GM12878 (cell line): Measurements from ENCODE around the gene GPR153. TPM values are rescaled to one million over a fixed set of nuclear protein-coding genes. Genes with fewer than 3 reads are reported as not detected.

ENCODE experiments used
- ATAC-seq: fragments of 200-7000 bp; cut with Tn5 transposase; 3 replicates; pipeline ENCODE4 v1.9.1; 2020; ENCODE audit warnings: mild to moderate bottlenecking, moderate library complexity
- BruUV-seq: library from RNA; stranded (reverse); fragments of 400-500 nt; replicated peaks from 2 replicates; lab custom pipeline; 2021; lab: Mats Ljungman, UMichigan
- CTCF ChIA-PET: fragments of 300-600 bp; sonication (Branson Sonifier 250); formaldehyde crosslinking; extraction: SDS; loops from one replicate; lab custom pipeline; 2021; ENCODE audit warnings: inconsistent platforms; lab: Yijun Ruan, JAX
- POLR2A ChIA-PET: fragments of 350-600 bp; formaldehyde crosslinking; extraction: SDS; loops from one replicate; lab custom pipeline; 2021; ENCODE audit warnings: inconsistent platforms; lab: Charles Lee
- RAD21 ChIA-PET: fragments of 300-600 bp; sonication (Branson Sonifier 250); formaldehyde crosslinking; loops from one replicate; lab custom pipeline; 2023; ENCODE audit warnings: antibody characterized with exemption; ENCODE audit not compliant: unreplicated experiment; lab: Charles Lee
- SMC1A ChIA-PET: fragments of 300-600 bp; sonication (Branson Sonifier 250); formaldehyde crosslinking; loops from one replicate; lab custom pipeline; 2023; ENCODE audit not compliant: unreplicated experiment, uncharacterized antibody; lab: Charles Lee
- DNase-seq: peaks from one replicate; pipeline ENCODE4 v3.0.0-alpha.2; 2011; ENCODE audit warnings: low read depth, low spot score
- FAIRE-seq: peaks from 3 replicates; lab custom pipeline; 2011; peaks lifted over from hg19 to GRCh38; lab: Jason Lieb, UNC
- H2AFZ ChIP-seq: 2 replicates; pipeline ENCODE4 v1.6.0; 2011; ENCODE audit warnings: low read depth, low read length, control low read depth; ENCODE audit not compliant: control insufficient read depth
- H3K27ac ChIP-seq: 2 replicates; pipeline ENCODE4 v1.5.1; 2011; ENCODE audit warnings: control low read depth; ENCODE audit not compliant: control insufficient read depth, insufficient read depth
- H3K27me3 ChIP-seq, 2 experiments: replicated peaks in 1 of 2; 2 replicates each; pipeline versions ENCODE4 v1.6.0 to v1.6.1; 2011; ENCODE audit warnings: low read length in 1 of 2; ENCODE audit not compliant: control insufficient read depth in 2 of 2, insufficient read depth in 2 of 2
- H3K36me3 ChIP-seq, 2 experiments: 2 replicates each; pipeline ENCODE4 v1.5.1; 2011; ENCODE audit warnings: low read length in 1 of 2; ENCODE audit not compliant: control insufficient read depth in 2 of 2, insufficient read depth in 2 of 2
- H3K4me1 ChIP-seq: 2 replicates; pipeline ENCODE4 v1.6.1; 2011; ENCODE audit warnings: mild to moderate bottlenecking, low read length, moderate library complexity, mixed read lengths; ENCODE audit not compliant: control insufficient read depth, insufficient read depth
- H3K4me2 ChIP-seq: 2 replicates; pipeline ENCODE4 v1.6.0; 2011; ENCODE audit warnings: control low read depth; ENCODE audit not compliant: control insufficient read depth, insufficient read depth
- H3K4me3 ChIP-seq: fragments of 200-600 bp; sonication (generic); 2 replicates; pipeline ENCODE4 v1.5.1; 2016
- H3K79me2 ChIP-seq: 2 replicates; pipeline ENCODE4 v1.6.0; 2011; ENCODE audit warnings: low read length; ENCODE audit not compliant: control insufficient read depth, insufficient read depth
- H3K9ac ChIP-seq: 2 replicates; pipeline ENCODE4 v1.8.0; 2011; ENCODE audit warnings: low read length, control low read depth, mixed read lengths; ENCODE audit not compliant: control insufficient read depth, insufficient read depth
- H3K9me3 ChIP-seq: replicated peaks from 3 replicates; pipeline ENCODE4 v1.5.1; 2011; ENCODE audit warnings: mild to moderate bottlenecking, low read length; ENCODE audit not compliant: control insufficient read depth, insufficient read depth
- H4K20me1 ChIP-seq: 2 replicates; pipeline ENCODE4 v1.6.0; 2011; ENCODE audit not compliant: control insufficient read depth, insufficient read depth
- BRCA1 ChIP-seq: IDR thresholded peaks from 2 replicates; pipeline ENCODE4 v1.6.1; 2011; ENCODE audit warnings: low read depth, low read length, improper control_type of control experiment
- CBFB ChIP-seq: IDR thresholded peaks from 2 replicates; pipeline ENCODE4 v1.6.1; 2016; ENCODE audit warnings: antibody characterized with exemption, low read depth
- CBX3 ChIP-seq: fragments of 200-600 bp; sonication (generic); IDR thresholded peaks from 2 replicates; pipeline ENCODE4 v1.6.1; 2016; ENCODE audit warnings: low read depth, borderline replicate concordance
- CHD1 ChIP-seq: IDR thresholded peaks from 2 replicates; pipeline ENCODE4 v1.6.1; 2012; ENCODE audit warnings: low read depth, low read length, improper control_type of control experiment
- EGR1 ChIP-seq, 2 experiments: IDR thresholded peaks; 1 replicate in 1 of 2; 2 replicates in 1 of 2; pipeline ENCODE4 v1.6.1; 2011 to 2012; ENCODE audit warnings: low read depth in 2 of 2, low read length in 2 of 2, borderline replicate concordance in 1 of 2, mild to moderate bottlenecking in 1 of 2, moderate library complexity in 1 of 2
- ETV6 ChIP-seq, 2 experiments: fragments of 450-650 bp in 1 of 2; IDR thresholded peaks in 1 of 2; conservative IDR thresholded peaks in 1 of 2; 2 replicates each; pipeline ENCODE4 v1.6.1; 2014; ENCODE audit warnings: antibody characterized with exemption in 1 of 2, borderline replicate concordance in 1 of 2, low read depth in 1 of 2, mild to moderate bottlenecking in 1 of 2, moderate library complexity in 1 of 2
- EZH2 ChIP-seq: IDR thresholded peaks from 2 replicates; pipeline ENCODE4 v1.6.1; 2012; ENCODE audit warnings: low read depth, mild to moderate bottlenecking, control low read depth, inconsistent platforms, low read length, borderline replicate concordance; ENCODE audit not compliant: control insufficient read depth
- GATAD2B ChIP-seq: fragments of 450-650 bp; conservative IDR thresholded peaks from 2 replicates; pipeline ENCODE4 v1.6.1; 2017; ENCODE audit warnings: low read depth, mild to moderate bottlenecking, moderate library complexity
- NBN ChIP-seq: fragments of 450-650 bp; IDR thresholded peaks from 2 replicates; pipeline ENCODE4 v1.6.1; 2016
- NFYA ChIP-seq: IDR thresholded peaks from 2 replicates; pipeline ENCODE4 v1.6.1; 2011; ENCODE audit warnings: low read depth, mild to moderate bottlenecking, low read length, improper control_type of control experiment, borderline replicate concordance
- NFYB ChIP-seq: IDR thresholded peaks from 2 replicates; pipeline ENCODE4 v1.6.1; 2011; ENCODE audit warnings: low read depth, mild to moderate bottlenecking, low read length, improper control_type of control experiment, moderate library complexity; ENCODE audit not compliant: insufficient read depth
- POLR2A ChIP-seq: IDR thresholded peaks from 2 replicates; pipeline ENCODE4 v1.6.1; 2011; ENCODE audit warnings: low read depth, mild to moderate bottlenecking, low read length
- RAD21 ChIP-seq: IDR thresholded peaks from 2 replicates; pipeline ENCODE4 v1.6.1; 2011; ENCODE audit warnings: mild to moderate bottlenecking, low read depth, low read length, moderate library complexity; ENCODE audit not compliant: insufficient read depth
- RB1 ChIP-seq: fragments of 450-650 bp; formaldehyde crosslinking; IDR thresholded peaks from 2 replicates; pipeline ENCODE4 v1.6.1; 2017; ENCODE audit warnings: mild to moderate bottlenecking, borderline replicate concordance
- SPI1 ChIP-seq: IDR thresholded peaks from 2 replicates; pipeline ENCODE4 v1.6.1; 2011; ENCODE audit warnings: low read depth, mild to moderate bottlenecking, low read length, moderate library complexity, borderline replicate concordance; ENCODE audit not compliant: insufficient read depth
- TCF7 ChIP-seq: IDR thresholded peaks from 2 replicates; pipeline ENCODE4 v1.6.1; 2014; ENCODE audit warnings: antibody characterized with exemption, borderline replicate concordance
- ZNF622 ChIP-seq: fragments of 450-650 bp; IDR thresholded peaks from 2 replicates; pipeline ENCODE4 v1.6.1; 2017; ENCODE audit warnings: mild to moderate bottlenecking, inconsistent platforms
- WGBS: methylation state at CpG from one replicate; pipeline ENCODE4 v1.1.6; 2016; ENCODE audit warnings: low lambda C conversion rate; ENCODE audit not compliant: insufficient replicate concordance, insufficient coverage; ENCODE audit errors: missing lambda C conversion rate; 5-methylcytosine and 5-hydroxymethylcytosine counted together
- in situ Hi-C: fragments of 300-500 bp; cut with MboI; formaldehyde crosslinking; loops from 9 replicates; pipeline ENCODE4 v1.14.3; 2018; ENCODE audit warnings: mixed read lengths
- intact Hi-C: fragments of 100-400 bp; cut with micrococcal nuclease; formaldehyde crosslinking; loops from one replicate; pipeline ENCODE4 v1.14.2; 2022; ENCODE audit not compliant: unreplicated experiment
- polyA plus RNA-seq, 11 experiments: library from polyadenylated mRNA; depleted of rRNA in 4 of 11; unstranded in 6 of 11; stranded (reverse) in 5 of 11; fragments of >200 nt; fragmentation: Nextera tagmentation in 4 of 11; fragmentation: Illumina TruSeq in 1 of 11; extraction: Ambion mirVana in 4 of 11; extraction: Trizol in 1 of 11; gene quantifications; 1 replicate in 1 of 11; 2 replicates in 10 of 11; pipeline versions ENCODE4 v1.2.1 to v1.2.3, GENCODE V29; 2011 to 2016; ENCODE audit warnings: inconsistent platforms in 2 of 11, missing spikeins in 2 of 11, low read depth in 1 of 11
- total RNA-seq, 4 experiments: library from RNA; depleted of rRNA in 3 of 4; stranded (reverse); fragments of >200 nt in 3 of 4; fragmentation: Illumina TruSeq in 1 of 4; extraction: Trizol in 1 of 4; gene quantifications; 2 replicates each; pipeline versions ENCODE4 v1.2.1 to v1.2.3, GENCODE V29; 2013 to 2021
- TF ChIP-seq, protein P1 (sequence below): fragments of 450-650 bp; IDR thresholded peaks from 2 replicates; pipeline ENCODE4 v1.6.1; 2017; ENCODE audit warnings: mild to moderate bottlenecking, moderate library complexity

The GPR153 gene
- total and polyA plus RNA-seq, 10 of the 15 experiments (the other 5 are each of a cell fraction or from before 2014, with no cell fraction given) = 0.04 to 2.2 (median 0.54) TPM

- in situ Hi-C loops = no loop called here
- CTCF ChIA-PET = no interaction called here
- SMC1A ChIA-PET = no interaction called here
Measured at GRCh38 chr1:6288665-6289064, 27.8 kb upstream of the GPR153 start.

DNA sequence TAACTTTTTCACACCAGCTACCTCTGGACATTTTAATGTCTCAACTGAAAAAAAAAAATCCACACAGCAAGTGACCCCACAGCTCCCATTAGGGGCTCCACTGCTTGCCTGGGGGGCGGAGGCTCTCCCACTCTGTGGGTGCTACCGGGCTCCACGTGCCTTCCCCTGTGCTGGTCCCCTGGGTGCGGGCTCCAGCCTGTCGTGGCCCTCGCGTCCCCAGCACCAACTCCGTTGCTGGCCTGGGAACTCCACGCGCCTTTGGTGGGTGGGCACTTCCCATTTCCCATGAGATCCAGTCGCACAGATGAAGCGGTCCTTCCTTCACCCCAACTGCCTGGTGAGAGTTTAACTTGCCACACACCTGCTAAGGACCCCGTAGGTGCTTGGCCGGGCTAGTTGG lies 27.1 kb upstream of the GPR153 start:
- Histone ChIP-seq H3K79me2 (no peaks in the 10 kb centered on the region), H3K4me2 (no peak overlapping the region), H3K27ac (no peak overlapping the region), H3K9ac (no peak overlapping the region), H2AFZ (no peak overlapping the region), H3K4me3 (no peak overlapping the region), H3K9me3 (no peaks in the 10 kb centered on the region), H3K36me3 (peaks cover 0 to 12% of the 10 kb centered on the region in 2 experiments; a peak in 2 of 4 replicates), H3K4me1 (peaks cover 20% of the 10 kb centered on the region), H4K20me1 (no peaks in the 10 kb centered on the region), H3K27me3 (no peaks in the 10 kb centered on the region)
- ATAC-seq (no peak), DNase-seq (no peak), FAIRE-seq (no peak)
- in situ Hi-C loops (no loop called here), intact Hi-C loops (no loop called here)
- CTCF ChIA-PET = no interaction called here
- SMC1A ChIA-PET = no interaction called here
- WGBS = 98% methylated on average over 14 of the region's 14 CpGs
- no TSS peak for BruUV-seq
- RAD21 ChIA-PET = interaction anchor here (0.8 kb wide), 1 partner anchor 27 kb away, joined by 3 read pairs; the partner anchor contains the start of gene GPR153
- POLR2A ChIA-PET = interaction anchor here (0.6 kb wide), 1 partner anchor 113 kb away, joined by 4 read pairs; no protein-coding TSS in a partner anchor
- no peak for TF ChIP-seq NFYA
- TF ChIP-seq CBFB = no peak
- TF ChIP-seq EZH2 = no peak
- no peak for TF ChIP-seq RB1
- TF ChIP-seq EGR1 (IDR thresholded peaks at IDR 0.05; ENCODE audit: borderline replicate concordance in 1 of 2, low read depth in 2 of 2, low read length in 2 of 2) = no peak
- TF ChIP-seq POLR2A = no peak
- no peak for TF ChIP-seq GATAD2B
- TF ChIP-seq CHD1 = no peak
- no peak for TF ChIP-seq SPI1
- TF ChIP-seq RAD21 = no peak
- TF ChIP-seq, protein P1, sequence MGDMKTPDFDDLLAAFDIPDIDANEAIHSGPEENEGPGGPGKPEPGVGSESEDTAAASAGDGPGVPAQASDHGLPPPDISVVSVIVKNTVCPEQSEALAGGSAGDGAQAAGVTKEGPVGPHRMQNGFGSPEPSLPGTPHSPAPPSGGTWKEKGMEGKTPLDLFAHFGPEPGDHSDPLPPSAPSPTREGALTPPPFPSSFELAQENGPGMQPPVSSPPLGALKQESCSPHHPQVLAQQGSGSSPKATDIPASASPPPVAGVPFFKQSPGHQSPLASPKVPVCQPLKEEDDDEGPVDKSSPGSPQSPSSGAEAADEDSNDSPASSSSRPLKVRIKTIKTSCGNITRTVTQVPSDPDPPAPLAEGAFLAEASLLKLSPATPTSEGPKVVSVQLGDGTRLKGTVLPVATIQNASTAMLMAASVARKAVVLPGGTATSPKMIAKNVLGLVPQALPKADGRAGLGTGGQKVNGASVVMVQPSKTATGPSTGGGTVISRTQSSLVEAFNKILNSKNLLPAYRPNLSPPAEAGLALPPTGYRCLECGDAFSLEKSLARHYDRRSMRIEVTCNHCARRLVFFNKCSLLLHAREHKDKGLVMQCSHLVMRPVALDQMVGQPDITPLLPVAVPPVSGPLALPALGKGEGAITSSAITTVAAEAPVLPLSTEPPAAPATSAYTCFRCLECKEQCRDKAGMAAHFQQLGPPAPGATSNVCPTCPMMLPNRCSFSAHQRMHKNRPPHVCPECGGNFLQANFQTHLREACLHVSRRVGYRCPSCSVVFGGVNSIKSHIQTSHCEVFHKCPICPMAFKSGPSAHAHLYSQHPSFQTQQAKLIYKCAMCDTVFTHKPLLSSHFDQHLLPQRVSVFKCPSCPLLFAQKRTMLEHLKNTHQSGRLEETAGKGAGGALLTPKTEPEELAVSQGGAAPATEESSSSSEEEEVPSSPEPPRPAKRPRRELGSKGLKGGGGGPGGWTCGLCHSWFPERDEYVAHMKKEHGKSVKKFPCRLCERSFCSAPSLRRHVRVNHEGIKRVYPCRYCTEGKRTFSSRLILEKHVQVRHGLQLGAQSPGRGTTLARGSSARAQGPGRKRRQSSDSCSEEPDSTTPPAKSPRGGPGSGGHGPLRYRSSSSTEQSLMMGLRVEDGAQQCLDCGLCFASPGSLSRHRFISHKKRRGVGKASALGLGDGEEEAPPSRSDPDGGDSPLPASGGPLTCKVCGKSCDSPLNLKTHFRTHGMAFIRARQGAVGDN = no peak
- no peak for TF ChIP-seq ETV6 (conservative IDR thresholded peaks at IDR 0.05 in 1 of 2, IDR thresholded peaks at IDR 0.05 in 1 of 2; ENCODE audit: borderline replicate concordance in 1 of 2, low read depth in 1 of 2)
- TF ChIP-seq NBN = no peak

More at GRCh38 chr1:6288665-6289064, 27.8 kb upstream of the GPR153 start:
- no TSS peak for BruUV-seq
- intact Hi-C loops = no loop called here
- H3K27ac ChIP-seq = no peak overlapping the region
- no peak overlapping the region for H3K9ac ChIP-seq
- H3K36me3 ChIP-seq = peaks cover 0 to 13% of the 10 kb centered on the region in 2 experiments; a peak in 3 of 4 replicates
- WGBS = 83% methylated on average over 10 of the region's 10 CpGs
- ATAC-seq (no peak), FAIRE-seq (no peak), DNase-seq (no peak)
- H4K20me1 ChIP-seq = no peaks in the 10 kb centered on the region
- H2AFZ ChIP-seq = no peak overlapping the region
- RAD21 ChIA-PET = no interaction called here
- TF ChIP-seq ZNF622 = no peak
- no peak for TF ChIP-seq TCF7
- TF ChIP-seq CBX3 = no peak
- no peak for TF ChIP-seq NFYB
- TF ChIP-seq BRCA1 = no peak
- H3K79me2 ChIP-seq = no peaks in the 10 kb centered on the region
- no peaks in the 10 kb centered on the region for H3K27me3 ChIP-seq
- POLR2A ChIA-PET = no interaction called here
- H3K4me3 ChIP-seq = no peak overlapping the region
- no peak overlapping the region for H3K4me2 ChIP-seq
- no peaks in the 10 kb centered on the region for H3K9me3 ChIP-seq
- peaks cover 20% of the 10 kb centered on the region for H3K4me1 ChIP-seq
